ENCODE results near the gene KRTAP12-1.
"Not testable (repeated sequence)": the region's sequence is repeated elsewhere in the genome, so short reads cannot be mapped to it uniquely, and the experiment has no call there.

Gene KRTAP12-1

DNA sequence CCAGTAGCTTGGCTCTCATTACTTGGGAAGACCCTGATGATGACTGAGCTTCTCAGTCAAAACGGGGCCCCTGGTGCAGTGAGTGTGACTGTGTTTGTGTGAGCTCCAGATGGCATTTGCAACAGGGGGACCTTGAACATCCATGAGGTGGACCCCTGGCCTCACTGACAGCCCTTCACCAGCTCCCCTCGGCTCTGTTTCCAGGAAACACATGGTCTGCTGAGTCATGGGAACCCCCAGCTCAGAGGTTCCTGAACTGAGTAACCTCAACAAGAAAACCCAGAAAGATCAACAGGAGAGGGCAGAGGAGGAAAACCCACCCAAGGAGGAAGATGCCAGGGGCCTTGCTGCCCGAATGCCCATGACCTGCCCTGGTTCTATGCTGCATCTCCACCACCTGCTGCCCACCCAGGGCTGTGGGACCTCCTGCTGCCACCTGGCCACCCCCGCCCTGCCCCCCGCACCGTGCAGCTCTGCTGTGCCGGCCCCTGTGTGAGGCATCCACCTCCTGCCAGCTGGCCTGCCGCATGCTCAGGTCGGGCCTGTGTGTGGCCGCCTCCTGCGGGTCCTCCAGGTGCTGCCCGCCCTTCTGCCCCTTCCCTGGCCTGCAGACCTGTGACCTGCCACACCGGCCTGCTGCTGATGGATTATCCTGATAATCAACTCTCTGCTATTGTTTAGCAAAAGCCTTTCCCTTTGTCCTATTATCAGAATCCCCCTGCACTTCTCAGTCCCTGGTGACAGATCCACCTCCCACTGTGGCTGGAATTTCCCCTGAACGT, 4.2 kb upstream of the KRTAP12-1 start:
- H3K36me3 ChIP-seq (ENCODE audit: control insufficient read depth, insufficient read depth, low read length) = no peaks in the 10 kb centered on the region
- no peak overlapping the region for H3K27ac ChIP-seq (ENCODE audit: low read depth, low read length, severe bottlenecking)
- 47 to 54% methylated on average over 11 to 14 of the region's 14 CpGs for WGBS, 2 experiments (ENCODE audit: insufficient coverage in 2 of 2)
- H3K9me3 ChIP-seq (ENCODE audit: control insufficient read depth, low read length) = no peaks in the 10 kb centered on the region
- H3K4me1 ChIP-seq (ENCODE audit: control insufficient read depth, insufficient read depth, low read length, poor library complexity, severe bottlenecking) = no peaks in the 10 kb centered on the region
- no peak overlapping the region for H3K4me3 ChIP-seq (ENCODE audit: extremely low read depth, insufficient read depth, low read length, poor library complexity, severe bottlenecking)

GRCh38 chr21:44685050-44685449, 3.1 kb upstream of the KRTAP12-1 start:
- H3K9me3 ChIP-seq (ENCODE audit: control insufficient read depth, low read length); H3K36me3 ChIP-seq (ENCODE audit: control insufficient read depth, insufficient read depth, low read length): not testable (repeated sequence)
- WGBS, 2 experiments (ENCODE audit: insufficient coverage in 2 of 2) = 70 to 96% methylated on average over 2 to 4 of the region's 6 CpGs

DNA sequence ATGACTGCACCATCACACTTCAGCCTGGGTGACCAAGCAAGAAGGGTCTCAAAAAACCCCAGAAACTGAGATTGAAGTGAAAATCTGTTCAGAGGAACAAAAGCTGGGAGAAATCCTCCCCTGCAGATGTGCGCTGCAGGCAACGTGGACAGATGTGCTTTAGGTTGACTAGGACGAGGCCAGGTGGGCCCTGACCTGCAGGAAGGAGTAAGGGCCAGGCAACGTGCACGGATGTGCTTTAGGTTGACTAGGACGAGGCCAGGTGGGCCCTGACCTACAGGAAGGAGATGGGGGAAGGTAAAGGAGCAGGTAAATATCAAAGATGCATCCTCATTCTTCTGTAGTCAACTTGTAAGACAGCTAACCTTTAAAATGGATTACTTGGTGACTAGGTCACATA, 2.5 kb upstream of the KRTAP12-1 start:
- Histone ChIP-seq H3K4me3 (ENCODE audit: extremely low read depth, insufficient read depth, low read length, poor library complexity, severe bottlenecking) (no peak overlapping the region), H3K27ac (ENCODE audit: low read depth, low read length, severe bottlenecking) (no peak overlapping the region), H3K4me1 (ENCODE audit: control insufficient read depth, insufficient read depth, low read length, poor library complexity, severe bottlenecking) (no peaks in the 10 kb centered on the region), H3K9me3 (ENCODE audit: control insufficient read depth, low read length) (no peaks in the 10 kb centered on the region), H3K36me3 (ENCODE audit: control insufficient read depth, insufficient read depth, low read length) (no peaks in the 10 kb centered on the region)
- WGBS, 2 experiments (ENCODE audit: insufficient coverage in 2 of 2) = 71 to 86% methylated on average over 5 to 6 of the region's 6 CpGs

More at GRCh38 chr21:44685050-44685449, 3.1 kb upstream of the KRTAP12-1 start:
- H3K4me3 ChIP-seq (ENCODE audit: extremely low read depth, insufficient read depth, low read length, poor library complexity, severe bottlenecking); H3K27ac ChIP-seq (ENCODE audit: low read depth, low read length, severe bottlenecking); H3K4me1 ChIP-seq (ENCODE audit: control insufficient read depth, insufficient read depth, low read length, poor library complexity, severe bottlenecking): not testable (repeated sequence)

GRCh38 chr21:44684077-44684476, 2.1 kb upstream of the KRTAP12-1 start:
- H3K36me3 ChIP-seq (ENCODE audit: control insufficient read depth, insufficient read depth, low read length) = no peaks in the 10 kb centered on the region
- 86% methylated on average over 6 to 7 of the region's 7 CpGs for WGBS, 2 experiments (ENCODE audit: insufficient coverage in 2 of 2)
- H3K4me3 ChIP-seq (ENCODE audit: extremely low read depth, insufficient read depth, low read length, poor library complexity, severe bottlenecking) = no peak overlapping the region
- no peaks in the 10 kb centered on the region for H3K4me1 ChIP-seq (ENCODE audit: control insufficient read depth, insufficient read depth, low read length, poor library complexity, severe bottlenecking)
- no peaks in the 10 kb centered on the region for H3K9me3 ChIP-seq (ENCODE audit: control insufficient read depth, low read length)
- no peak overlapping the region for H3K27ac ChIP-seq (ENCODE audit: low read depth, low read length, severe bottlenecking)

- no peak overlapping the region for H3K27ac ChIP-seq (ENCODE audit: low read depth, low read length, severe bottlenecking)
- H3K4me1 ChIP-seq (ENCODE audit: control insufficient read depth, insufficient read depth, low read length, poor library complexity, severe bottlenecking) = no peaks in the 10 kb centered on the region
- H3K4me3 ChIP-seq (ENCODE audit: extremely low read depth, insufficient read depth, low read length, poor library complexity, severe bottlenecking) = no peak overlapping the region
- WGBS, 2 experiments (ENCODE audit: insufficient coverage in 2 of 2) = 88 to 91% methylated on average over 14 to 15 of the region's 15 CpGs
- no peaks in the 10 kb centered on the region for H3K9me3 ChIP-seq (ENCODE audit: control insufficient read depth, low read length)
- H3K36me3 ChIP-seq (ENCODE audit: control insufficient read depth, insufficient read depth, low read length) = no peaks in the 10 kb centered on the region
Measured at GRCh38 chr21:44682580-44683151, 703 bp upstream of the KRTAP12-1 start.

DNA sequence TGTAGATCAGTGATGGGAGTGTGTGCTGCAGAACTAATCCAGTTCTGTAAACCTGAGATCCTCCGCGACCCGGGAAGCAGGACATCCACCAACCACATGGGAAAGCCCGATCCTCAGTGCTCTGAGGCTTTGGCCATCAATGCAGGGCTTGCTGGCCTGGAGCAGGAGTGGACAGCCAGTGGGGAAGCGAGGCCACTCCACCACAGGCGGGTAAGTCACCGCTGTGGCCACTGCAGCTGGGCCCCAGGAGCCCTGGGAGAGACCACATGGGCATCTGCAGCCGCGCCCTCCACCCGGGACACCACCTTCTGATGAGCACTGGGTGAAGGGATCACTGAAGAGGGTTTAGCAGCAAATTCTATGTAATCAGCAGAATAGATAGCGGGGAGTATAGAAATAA, 811 bp downstream of the KRTAP12-1 start:
- Histone ChIP-seq H3K4me1 (ENCODE audit: control insufficient read depth, insufficient read depth, low read length, poor library complexity, severe bottlenecking) (no peaks in the 10 kb centered on the region), H3K36me3 (ENCODE audit: control insufficient read depth, insufficient read depth, low read length) (no peaks in the 10 kb centered on the region), H3K4me3 (ENCODE audit: extremely low read depth, insufficient read depth, low read length, poor library complexity, severe bottlenecking) (no peak overlapping the region), H3K27ac (ENCODE audit: low read depth, low read length, severe bottlenecking) (no peak overlapping the region), H3K9me3 (ENCODE audit: control insufficient read depth, low read length) (no peaks in the 10 kb centered on the region)
- 86 to 98% methylated on average over 6 of the region's 11 CpGs for WGBS, 2 experiments (ENCODE audit: insufficient coverage in 2 of 2)

- WGBS, 2 experiments (ENCODE audit: insufficient coverage in 2 of 2) = 98% methylated on average over 6 to 12 of the region's 13 CpGs
- Histone ChIP-seq H3K4me3 (ENCODE audit: extremely low read depth, insufficient read depth, low read length, poor library complexity, severe bottlenecking) (no peak overlapping the region), H3K4me1 (ENCODE audit: control insufficient read depth, insufficient read depth, low read length, poor library complexity, severe bottlenecking) (no peaks in the 10 kb centered on the region), H3K27ac (ENCODE audit: low read depth, low read length, severe bottlenecking) (no peak overlapping the region), H3K36me3 (ENCODE audit: control insufficient read depth, insufficient read depth, low read length) (no peaks in the 10 kb centered on the region), H3K9me3 (ENCODE audit: control insufficient read depth, low read length) (no peaks in the 10 kb centered on the region)
Measured at GRCh38 chr21:44677881-44678280, 4.1 kb downstream of the KRTAP12-1 start.

DNA sequence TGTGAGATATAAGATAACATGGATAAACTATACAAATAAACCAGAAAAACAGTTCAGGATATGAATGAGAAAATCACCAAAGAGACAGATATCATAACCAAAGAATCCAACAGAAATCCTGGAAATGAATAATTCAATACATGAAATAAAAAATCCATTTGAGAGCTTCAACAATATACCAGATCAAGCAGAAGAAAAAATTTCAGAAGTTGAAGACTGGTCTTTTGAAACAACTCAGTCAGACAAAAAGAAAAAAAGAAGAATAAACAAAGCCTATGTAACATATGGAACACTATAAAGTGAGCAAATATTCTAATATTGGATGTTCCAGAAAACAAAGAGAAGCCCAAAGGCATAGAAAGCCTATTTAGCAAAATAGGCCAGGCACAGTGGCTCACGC, 10.1 kb downstream of the KRTAP12-1 start:
- H3K36me3 ChIP-seq (ENCODE audit: control insufficient read depth, insufficient read depth, low read length) = no peaks in the 10 kb centered on the region
- H3K27ac ChIP-seq (ENCODE audit: low read depth, low read length, severe bottlenecking) = no peak overlapping the region
- no CpG with 5 or more reads among the region's 1 CpG for WGBS, 2 experiments (ENCODE audit: insufficient coverage in 2 of 2)
- H3K4me1 ChIP-seq (ENCODE audit: control insufficient read depth, insufficient read depth, low read length, poor library complexity, severe bottlenecking) = no peaks in the 10 kb centered on the region
- H3K4me3 ChIP-seq (ENCODE audit: extremely low read depth, insufficient read depth, low read length, poor library complexity, severe bottlenecking) = no peak overlapping the region
- peaks cover 28% of the 10 kb centered on the region for H3K9me3 ChIP-seq (ENCODE audit: control insufficient read depth, low read length)

DNA sequence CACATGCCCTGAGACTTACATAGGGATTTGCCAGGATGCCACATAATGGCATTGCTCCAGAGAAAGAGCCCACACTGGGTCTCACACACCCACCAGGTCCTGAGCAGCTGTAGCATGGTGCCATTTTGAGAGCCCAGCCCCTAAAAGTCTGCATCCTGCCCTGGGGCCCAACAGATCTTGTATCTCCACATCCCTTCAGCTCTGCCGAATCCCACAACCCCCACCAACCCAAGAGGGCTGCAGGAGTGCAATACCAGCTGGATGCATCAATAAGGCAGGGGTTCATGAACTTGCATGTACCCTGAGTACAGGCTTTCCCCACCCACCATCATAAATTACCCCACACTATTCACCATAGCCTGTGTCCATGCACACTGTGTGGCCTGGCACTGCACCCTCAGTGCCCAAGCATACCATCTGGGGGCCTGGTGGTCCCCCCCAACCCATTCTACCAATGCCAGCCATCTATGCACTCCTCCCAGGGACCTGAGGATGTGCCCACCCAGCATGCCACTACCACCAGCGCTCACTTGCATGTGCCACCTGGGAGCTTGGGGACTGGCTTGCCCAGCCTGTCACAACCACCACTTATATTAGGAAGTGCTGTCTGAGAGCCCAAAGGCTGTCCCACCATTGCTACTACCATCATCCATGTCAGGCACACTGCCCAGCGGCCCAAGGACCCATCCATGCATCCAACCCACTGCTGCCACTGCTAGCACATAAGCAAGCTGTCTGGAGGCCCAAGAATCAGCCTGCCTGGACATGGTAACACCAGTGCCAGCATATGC, 11.1 kb downstream of the KRTAP12-1 start:
- 84 to 87% methylated on average over 2 to 3 of the region's 3 CpGs for WGBS, 2 experiments (ENCODE audit: insufficient coverage in 2 of 2)
- Histone ChIP-seq H3K4me3 (ENCODE audit: extremely low read depth, insufficient read depth, low read length, poor library complexity, severe bottlenecking) (no peak overlapping the region), H3K9me3 (ENCODE audit: control insufficient read depth, low read length) (peaks cover 28% of the 10 kb centered on the region), H3K27ac (ENCODE audit: low read depth, low read length, severe bottlenecking) (no peak overlapping the region), H3K4me1 (ENCODE audit: control insufficient read depth, insufficient read depth, low read length, poor library complexity, severe bottlenecking) (no peaks in the 10 kb centered on the region), H3K36me3 (ENCODE audit: control insufficient read depth, insufficient read depth, low read length) (no peaks in the 10 kb centered on the region)

- 83% methylated on average over 1 of the region's 1 CpG; no CpG with 5 or more reads in 1 of the 2 experiments for WGBS, 2 experiments (ENCODE audit: insufficient coverage in 2 of 2)
- Histone ChIP-seq H3K9me3 (ENCODE audit: control insufficient read depth, low read length) (peaks cover 25% of the 10 kb centered on the region), H3K4me3 (ENCODE audit: extremely low read depth, insufficient read depth, low read length, poor library complexity, severe bottlenecking) (no peak overlapping the region), H3K36me3 (ENCODE audit: control insufficient read depth, insufficient read depth, low read length) (no peaks in the 10 kb centered on the region), H3K4me1 (ENCODE audit: control insufficient read depth, insufficient read depth, low read length, poor library complexity, severe bottlenecking) (no peaks in the 10 kb centered on the region), H3K27ac (ENCODE audit: low read depth, low read length, severe bottlenecking) (no peak overlapping the region)
Measured at GRCh38 chr21:44667612-44668011, 14.4 kb downstream of the KRTAP12-1 start.
